Activated CD8-positive, alpha-beta T cell treated with anti-CD3 and anti-CD28 coated beads for 36 hours (primary cell): ENCODE results near the gene IL31RA. TPM values are rescaled to one million over a fixed set of nuclear protein-coding genes. Genes with fewer than 3 reads are reported as not detected.

Source experiments
- ATAC-seq: fragments of 200-7000 bp; cut with Tn5 transposase; one replicate; pipeline ENCODE4 v1.10.0; 2021; ENCODE audit warnings: mild to moderate bottlenecking, moderate library complexity
- CTCF ChIA-PET: fragments of 350-600 bp; sonication (Branson Sonifier 250); formaldehyde crosslinking; loops from one replicate; lab custom pipeline; 2021; ENCODE audit warnings: antibody characterized with exemption; lab: Charles Lee
- POLR2A ChIA-PET: fragments of 350-600 bp; sonication (Branson Sonifier 250); formaldehyde crosslinking; loops from one replicate; lab custom pipeline; 2021; ENCODE audit warnings: antibody characterized with exemption; lab: Charles Lee
- DNase-seq: peaks from one replicate; pipeline ENCODE4 v3.0.0-alpha.2; 2020
- H3K27ac Mint-ChIP-seq: one replicate; pipeline ENCODE4 v1.8.0; 2021; ENCODE audit warnings: mild to moderate bottlenecking, mixed read lengths
- H3K27me3 Mint-ChIP-seq: one replicate; pipeline ENCODE4 v1.8.0; 2021; ENCODE audit warnings: mixed read lengths
- H3K36me3 Mint-ChIP-seq: one replicate; pipeline ENCODE4 v1.8.0; 2021; ENCODE audit warnings: low read depth, mixed read lengths
- H3K4me1 Mint-ChIP-seq: one replicate; pipeline ENCODE4 v1.8.0; 2021; ENCODE audit warnings: low read depth, mixed read lengths
- H3K4me3 Mint-ChIP-seq: one replicate; pipeline ENCODE4 v1.8.0; 2021; ENCODE audit warnings: mild to moderate bottlenecking, moderate library complexity, mixed read lengths
- H3K9me3 Mint-ChIP-seq: one replicate; pipeline ENCODE4 v1.8.0; 2021; ENCODE audit warnings: mixed read lengths
- CTCF ChIP-seq: fragments of 200-600 bp; IDR thresholded peaks from one replicate; pipeline ENCODE4 v1.8.0; 2022; ENCODE audit warnings: antibody characterized with exemption, mild to moderate bottlenecking
- intact Hi-C: fragments of 100-400 bp; cut with micrococcal nuclease; formaldehyde crosslinking; loops from one replicate; pipeline ENCODE4 v1.10.0; 2022
- total RNA-seq, 2 experiments: library from RNA; stranded (reverse); gene quantifications; one replicate each; pipeline ENCODE4 v1.2.3, GENCODE V29; 2021

Gene IL31RA
- total RNA-seq, 2 experiments from 2014 or later, result not detected

GRCh38 chr5:55929020-55929799, 78.1 kb downstream of the IL31RA start:
- ChIA-PET CTCF (no interaction called here), POLR2A (interaction anchor here (0.6 kb wide), 1 partner anchor 21 kb away, joined by 3 read pairs; no protein-coding TSS in a partner anchor)
- H3K4me3 Mint-ChIP-seq, result no peak overlapping the region
- no peaks in the 10 kb centered on the region for H3K36me3 Mint-ChIP-seq
- no peak for ATAC-seq
- intact Hi-C loops, result no loop called here
- H3K27me3 Mint-ChIP-seq, result no peaks in the 10 kb centered on the region
- H3K9me3 Mint-ChIP-seq, result no peaks in the 10 kb centered on the region
- no peaks in the 10 kb centered on the region for H3K4me1 Mint-ChIP-seq
- no peak for DNase-seq
- no peak for TF ChIP-seq CTCF
- no peak overlapping the region for H3K27ac Mint-ChIP-seq

- no peaks in the 10 kb centered on the region for H3K27me3 Mint-ChIP-seq
- intact Hi-C loops, result no loop called here
- H3K9me3 Mint-ChIP-seq, result no peaks in the 10 kb centered on the region
- no peak overlapping the region for H3K27ac Mint-ChIP-seq
- H3K4me3 Mint-ChIP-seq, result no peak overlapping the region
- TF ChIP-seq CTCF, result no peak
- H3K36me3 Mint-ChIP-seq, result peaks cover 2% of the 10 kb centered on the region
- CTCF ChIA-PET, result interaction anchor here (1.8 to 2.1 kb wide), 3 partner anchors 9 to 269 kb away, joined by 4 to 10 read pairs (median 8); no protein-coding TSS in a partner anchor
- DNase-seq (no peak), ATAC-seq (no peak)
- POLR2A ChIA-PET, result interaction anchor here (1.0 kb wide), 1 partner anchor 10 kb away, joined by 4 read pairs; no protein-coding TSS in a partner anchor
- H3K4me1 Mint-ChIP-seq, result peaks cover 4% of the 10 kb centered on the region
These were observed 81.5 kb downstream of the IL31RA start for GRCh38 chr5:55932700-55933099.

- TF ChIP-seq CTCF, result no peak
- no peaks in the 10 kb centered on the region for H3K27me3 Mint-ChIP-seq
- H3K36me3 Mint-ChIP-seq, result peaks cover 7% of the 10 kb centered on the region
- H3K27ac Mint-ChIP-seq, result peak overlapping the region; percentile 7
- ATAC-seq (no peak), DNase-seq (no peak)
- H3K4me1 Mint-ChIP-seq, result peaks cover 4% of the 10 kb centered on the region
- POLR2A ChIA-PET, result interaction anchor here (1.0 kb wide), 1 partner anchor 11 kb away, joined by 4 read pairs; no protein-coding TSS in a partner anchor
- no peaks in the 10 kb centered on the region for H3K9me3 Mint-ChIP-seq
- intact Hi-C loops, result loop anchor here (2.0 kb wide), 1 partner anchor 267 kb away; no protein-coding TSS in a partner anchor
- no peak overlapping the region for H3K4me3 Mint-ChIP-seq
- CTCF ChIA-PET, result interaction anchor here (1.8 to 2.1 kb wide), 3 partner anchors 10 to 268 kb away, joined by 4 to 10 read pairs (median 8); no protein-coding TSS in a partner anchor
These were observed 82.4 kb downstream of the IL31RA start for GRCh38 chr5:55933377-55934114.

DNA sequence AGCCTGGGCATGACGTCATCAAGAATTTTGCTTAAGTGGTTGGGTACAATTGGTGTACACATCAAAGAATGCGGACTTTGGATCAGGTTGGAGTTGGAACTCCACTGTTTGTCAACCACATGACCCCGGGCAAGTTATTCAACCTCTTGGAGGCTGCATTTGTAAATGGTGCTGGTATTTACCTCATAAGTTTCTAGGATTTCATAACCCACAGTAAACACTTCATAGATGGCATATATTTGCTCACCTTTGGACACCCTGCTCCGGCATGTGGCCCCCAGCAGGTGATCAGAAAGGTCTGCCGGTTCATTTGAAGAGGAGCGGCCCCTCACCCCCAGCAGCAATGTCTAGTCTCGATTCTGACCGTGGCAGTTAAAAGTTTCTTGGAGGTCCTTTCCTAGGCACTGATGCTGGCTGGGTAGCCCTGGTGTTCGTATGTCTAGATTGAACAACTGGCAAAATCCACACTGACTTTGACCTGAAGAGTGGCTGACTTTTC, 83.0 kb downstream of the IL31RA start:
- H3K9me3 Mint-ChIP-seq, result no peaks in the 10 kb centered on the region
- H3K36me3 Mint-ChIP-seq, result peaks cover 7% of the 10 kb centered on the region
- ChIA-PET CTCF (interaction anchor here (1.7 to 4.4 kb wide), 3 partner anchors 12 to 315 kb away, joined by 5 to 106 read pairs (median 25); no protein-coding TSS in a partner anchor), POLR2A (no interaction called here)
- intact Hi-C loops, result loop anchor here (2.0 kb wide), 1 partner anchor 267 kb away; no protein-coding TSS in a partner anchor
- no peak for TF ChIP-seq CTCF
- no peak for ATAC-seq
- H3K27me3 Mint-ChIP-seq, result no peaks in the 10 kb centered on the region
- DNase-seq, result no peak
- peaks cover 4% of the 10 kb centered on the region for H3K4me1 Mint-ChIP-seq
- H3K4me3 Mint-ChIP-seq, result no peak overlapping the region
- H3K27ac Mint-ChIP-seq, result peak overlapping the region; percentile 7
